GM21619 (cell line): Measurements from ENCODE around the gene PPIL6.

Experiments used
- ATAC-seq: cut with Tn5 transposase; IDR thresholded peaks from one replicate; pipeline ENCODE4 v1.9.1; 2021; ENCODE audit not compliant: unreplicated experiment

PPIL6 gene

DNA sequence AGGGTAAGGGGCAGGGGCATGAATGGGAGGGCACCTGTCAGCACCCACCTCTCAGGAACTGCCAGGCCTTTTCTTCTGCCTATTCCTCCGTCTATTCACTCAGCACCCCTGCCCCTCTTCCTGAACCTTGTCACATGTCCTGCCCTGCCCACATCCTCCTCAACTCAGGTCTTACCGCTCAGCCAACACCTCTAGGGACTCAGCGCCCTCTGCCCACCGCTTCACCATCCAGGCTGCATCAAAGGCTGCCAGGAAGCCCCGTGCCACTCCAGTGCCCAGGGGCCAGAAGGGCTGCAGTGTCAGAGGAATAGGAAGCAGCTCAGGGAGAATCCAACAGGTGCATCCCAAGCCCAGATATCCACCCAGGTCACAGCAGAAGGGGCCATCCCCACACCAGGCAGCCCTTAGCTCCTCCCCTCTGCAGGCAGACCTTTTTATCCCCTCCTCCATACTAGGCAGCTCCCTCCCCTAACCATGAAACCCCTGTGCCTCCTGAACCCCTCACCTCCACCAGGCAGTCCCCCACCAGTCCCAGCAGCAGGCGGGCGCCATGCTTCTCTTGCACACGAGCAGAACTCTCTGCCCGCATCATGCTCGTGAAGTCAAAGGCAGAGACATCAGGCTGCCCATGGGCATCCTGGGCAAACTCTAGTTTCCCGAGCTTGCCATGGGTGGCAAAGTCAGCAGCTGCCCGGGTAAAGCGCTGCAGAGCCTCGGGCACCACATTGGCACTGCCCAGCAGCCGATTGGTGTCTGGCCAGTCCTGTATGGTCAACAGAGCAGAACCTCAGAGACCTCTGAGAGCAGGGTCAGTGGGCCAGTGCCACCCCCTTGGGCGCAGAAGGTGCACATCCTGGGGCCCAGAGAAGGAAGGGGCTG, 9.6 kb upstream of the PPIL6 start:
- ATAC-seq = no peak

DNA sequence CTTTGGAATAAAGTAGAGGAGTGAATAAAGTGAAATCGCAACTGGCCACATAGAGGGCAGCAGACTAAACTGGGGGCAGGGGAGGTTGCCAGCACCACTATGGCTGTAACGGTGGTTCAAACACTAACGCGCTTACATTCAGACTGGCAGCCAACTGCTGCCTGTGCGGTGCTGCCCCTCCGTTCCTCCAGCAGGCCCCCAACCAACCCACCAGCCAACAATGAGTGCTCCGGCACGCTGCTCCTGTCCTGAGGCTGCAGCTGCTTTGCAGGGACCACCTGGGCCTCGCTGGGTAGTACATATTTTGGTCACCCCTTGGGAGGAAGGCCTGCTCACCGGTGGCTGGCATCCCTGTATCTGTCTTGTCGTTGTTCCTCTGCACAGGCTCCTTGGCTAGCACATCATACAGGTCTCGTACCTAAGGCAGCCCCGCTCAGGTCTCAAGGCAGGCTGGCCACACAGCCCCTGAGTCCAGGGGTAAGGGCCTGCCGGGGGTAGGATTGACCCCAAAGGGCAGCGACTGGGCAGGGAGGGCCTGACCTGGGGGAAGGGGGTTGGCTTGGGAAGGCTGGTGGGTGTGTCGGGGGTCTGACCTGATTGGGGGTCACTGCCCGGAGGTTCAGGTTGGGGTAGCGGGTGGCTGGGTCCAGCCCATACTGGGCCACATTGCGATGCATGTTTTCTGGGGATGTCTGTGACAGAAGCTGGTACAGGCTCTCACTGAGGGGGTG, 8.8 kb upstream of the PPIL6 start:
- no peak for ATAC-seq

- ATAC-seq = no peak
These were observed 8.2 kb upstream of the PPIL6 start for GRCh38 chr6:109448615-109449014.

DNA sequence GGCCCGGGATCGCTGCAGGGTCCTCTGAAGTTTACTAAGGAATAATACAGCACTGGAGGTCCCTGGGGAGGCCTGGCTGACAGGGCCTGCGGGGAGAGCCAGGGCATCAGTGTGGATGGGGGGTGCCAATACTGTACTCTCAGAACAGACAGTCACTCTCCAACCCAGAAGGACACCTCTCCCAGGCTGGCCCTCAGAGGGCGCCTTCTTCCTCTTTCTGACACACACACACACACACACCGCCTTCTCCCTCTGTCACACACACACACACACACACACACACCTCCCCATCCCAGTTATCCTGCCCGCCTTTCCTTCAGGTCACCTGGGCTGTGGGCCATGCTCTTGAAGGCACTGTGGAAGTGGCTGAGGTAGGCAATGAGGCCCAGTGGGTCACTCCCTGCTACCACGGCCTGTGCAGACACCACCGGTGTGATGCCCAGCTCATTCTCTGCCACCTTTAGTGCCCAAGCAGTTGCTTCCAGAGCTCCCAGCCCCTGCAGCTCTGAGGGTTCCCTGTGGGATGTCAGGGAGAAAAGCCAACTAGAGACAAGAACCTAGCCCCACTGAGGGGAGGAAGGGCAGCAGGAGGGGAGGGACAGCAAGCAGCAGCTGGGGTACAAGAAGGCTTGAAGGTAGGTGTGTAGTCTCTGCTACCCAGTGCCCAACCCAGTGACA, 7.6 kb upstream of the PPIL6 start:
- no peak for ATAC-seq

GRCh38 chr6:109447087-109447486, 6.7 kb upstream of the PPIL6 start:
- no peak for ATAC-seq

DNA sequence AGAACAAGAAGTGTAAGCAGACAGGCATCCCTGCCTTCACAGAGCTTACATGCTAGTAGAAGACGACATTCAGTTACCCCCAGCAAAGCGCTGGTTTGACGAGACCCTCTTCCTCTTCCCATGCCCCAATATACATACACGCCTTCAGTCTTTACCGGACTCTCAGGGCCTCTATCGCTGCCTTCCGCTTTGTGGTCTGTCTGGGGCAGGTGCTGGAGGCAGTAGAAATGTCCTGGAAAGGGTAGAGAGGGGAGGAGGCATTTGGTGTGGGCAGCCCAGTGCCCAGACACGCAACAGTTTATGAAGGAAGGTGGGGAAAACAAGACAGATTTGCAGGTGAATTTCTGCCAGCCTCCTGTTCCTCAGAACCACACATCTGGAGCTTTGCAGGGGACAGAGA, 6.1 kb upstream of the PPIL6 start:
- ATAC-seq = no peak

- ATAC-seq = no peak
These were observed 5.6 kb upstream of the PPIL6 start for GRCh38 chr6:109446072-109446471.

DNA sequence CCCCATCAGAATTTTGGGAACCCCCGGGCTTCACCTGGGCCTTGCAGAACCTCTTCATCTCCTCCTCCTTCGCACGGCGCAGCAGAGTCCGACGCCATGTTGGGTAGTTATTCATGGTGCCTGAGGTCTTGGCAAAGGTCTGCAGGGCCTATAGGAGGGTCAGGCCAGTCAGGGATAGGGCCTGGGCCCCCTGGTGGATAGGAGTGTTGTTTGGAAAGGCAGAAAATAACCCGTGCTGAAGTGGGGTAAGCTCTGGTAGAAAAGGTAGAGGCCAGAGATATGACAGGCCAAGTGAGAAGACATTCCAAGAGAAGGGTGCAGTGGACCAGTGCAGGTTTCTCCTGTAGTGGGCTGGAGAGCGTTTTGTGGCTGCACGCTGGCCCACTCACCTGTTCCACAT, 5.0 kb upstream of the PPIL6 start:
- ATAC-seq = no peak

- ATAC-seq = no peak
These were observed 3.1 kb upstream of the PPIL6 start for GRCh38 chr6:109443425-109443950.

DNA sequence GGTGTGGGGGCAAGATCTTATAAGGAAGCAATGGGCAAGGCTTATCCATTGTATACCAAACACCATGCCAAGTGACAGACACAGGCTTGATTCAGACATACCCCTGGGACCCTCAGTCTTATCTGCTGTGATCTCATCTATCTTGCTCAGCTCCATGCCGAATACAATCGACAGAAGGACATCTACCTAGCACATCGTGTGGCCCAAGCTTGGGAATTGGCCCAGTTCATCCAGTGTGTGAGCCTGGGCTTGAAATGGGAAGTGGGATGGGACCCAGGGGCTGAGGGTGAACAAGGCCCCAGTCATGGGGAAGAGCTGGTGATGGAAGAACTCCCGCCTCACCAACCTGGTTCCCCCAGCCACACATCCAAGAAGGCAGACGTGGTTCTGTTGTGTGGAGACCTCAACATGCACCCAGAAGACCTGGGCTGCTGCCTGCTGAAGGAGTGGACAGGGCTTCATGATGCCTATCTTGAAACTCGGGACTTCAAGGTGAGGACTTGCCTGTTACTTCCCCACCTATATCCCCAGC, 2.0 kb upstream of the PPIL6 start:
- ATAC-seq = no peak

DNA sequence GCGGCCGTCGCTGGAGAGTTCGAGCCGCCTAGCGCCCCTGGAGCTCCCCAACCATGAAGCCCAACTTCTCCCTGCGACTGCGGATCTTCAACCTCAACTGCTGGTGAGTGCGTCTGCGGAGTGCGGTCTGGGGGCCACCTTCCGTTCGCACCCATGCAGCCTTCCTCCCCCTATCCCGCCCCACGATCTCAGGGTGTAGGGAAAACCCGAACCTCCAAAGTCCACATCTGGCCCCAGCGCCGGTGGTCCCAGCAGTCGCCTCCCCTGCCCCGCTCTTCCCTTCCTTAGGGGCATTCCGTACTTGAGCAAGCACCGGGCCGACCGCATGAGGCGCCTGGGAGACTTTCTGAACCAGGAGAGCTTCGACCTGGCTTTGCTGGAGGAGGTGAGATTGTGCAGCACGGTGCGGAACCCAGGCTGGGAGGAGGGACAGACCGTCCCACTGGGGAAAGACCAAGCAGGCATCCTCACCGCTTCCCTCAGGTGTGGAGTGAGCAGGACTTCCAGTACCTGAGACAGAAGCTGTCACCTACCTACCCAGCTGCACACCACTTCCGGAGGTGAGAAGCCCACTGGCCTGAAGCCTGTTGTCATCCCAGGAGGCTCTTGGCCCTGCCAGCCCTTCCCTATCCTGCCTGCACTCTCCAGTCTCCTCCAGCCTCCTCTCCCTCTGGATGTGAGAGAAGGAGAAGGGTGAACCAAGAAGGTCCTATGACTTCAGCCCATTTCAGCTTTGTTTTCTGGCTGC, 815 bp upstream of the PPIL6 start:
- ATAC-seq = peak; percentile 17

GRCh38 chr6:109436041-109436440, 4.4 kb downstream of the PPIL6 start:
- no peak for ATAC-seq

- no peak for ATAC-seq
These were observed 6.0 kb downstream of the PPIL6 start for GRCh38 chr6:109434456-109434855.

- ATAC-seq = no peak
These were observed 10.9 kb downstream of the PPIL6 start for GRCh38 chr6:109429496-109429895.

DNA sequence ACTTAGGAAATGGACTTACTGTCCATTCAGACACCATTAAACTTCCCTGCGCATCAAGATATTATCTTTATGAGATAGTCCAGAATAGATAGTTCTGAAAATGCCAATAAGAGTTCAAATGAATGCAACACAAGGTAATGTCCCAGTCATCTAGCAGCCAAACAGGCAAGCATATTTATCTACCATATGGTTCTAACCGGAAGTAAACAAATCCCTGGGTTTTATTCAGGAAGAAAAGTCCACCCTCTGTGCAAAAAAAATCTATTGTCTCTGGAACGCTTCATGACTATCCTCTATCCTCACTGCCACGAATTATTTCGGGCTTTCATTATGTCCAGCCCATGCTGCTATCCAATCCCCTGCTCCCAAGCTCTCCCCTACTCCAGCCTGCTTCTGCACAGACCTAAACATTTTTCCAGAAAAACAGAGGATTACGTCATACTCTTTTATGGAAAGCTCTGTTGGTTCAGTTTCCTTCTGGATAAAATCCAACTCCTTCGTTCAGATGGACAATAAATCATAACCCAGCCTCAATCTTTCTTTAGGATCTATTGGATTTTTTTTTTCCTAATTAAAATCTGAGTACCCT, 11.4 kb downstream of the PPIL6 start:
- no peak for ATAC-seq

- no peak for ATAC-seq
These were observed 15.5 kb downstream of the PPIL6 start for GRCh38 chr6:109424946-109425345.

DNA sequence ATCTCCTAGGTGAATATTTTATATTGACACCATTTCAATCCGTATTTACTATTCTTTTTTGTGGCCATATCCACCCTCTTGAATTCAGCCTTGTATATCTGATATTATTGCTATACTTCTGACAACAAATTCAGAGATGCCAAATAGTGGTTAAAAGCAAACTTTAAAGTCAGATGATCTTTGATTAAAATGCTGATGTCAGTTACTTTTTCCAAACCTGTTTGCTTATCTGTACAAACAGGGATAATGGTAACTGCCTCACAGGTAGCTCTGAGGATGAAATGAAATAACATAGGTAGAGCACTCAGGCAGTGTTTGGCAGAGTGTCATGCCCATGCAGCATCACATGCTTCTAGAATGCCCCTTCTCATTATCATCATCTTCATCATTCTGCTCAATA, 19.2 kb downstream of the PPIL6 start:
- ATAC-seq = no peak

DNA sequence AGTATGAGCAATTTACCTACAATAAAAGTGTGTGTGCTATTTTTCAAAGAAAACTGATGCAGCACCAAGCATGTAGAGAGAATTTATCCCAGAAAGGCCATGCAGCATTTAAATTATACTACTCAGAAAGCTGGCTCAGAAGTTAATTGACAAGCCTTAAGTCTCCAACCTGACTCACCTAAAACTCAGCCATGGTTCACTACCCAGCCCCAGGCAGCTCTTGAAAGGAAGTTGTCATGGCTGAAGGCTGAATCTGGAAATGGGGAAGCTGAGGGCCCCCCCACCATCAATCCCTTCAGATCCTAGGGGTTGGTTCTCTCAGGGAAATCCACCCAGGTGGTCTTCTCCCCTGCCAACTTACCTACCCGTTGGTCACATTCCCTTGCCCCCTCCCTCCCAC, 19.7 kb downstream of the PPIL6 start:
- no peak for ATAC-seq

- ATAC-seq = no peak
These were observed 22.8 kb downstream of the PPIL6 start for GRCh38 chr6:109417646-109418045.

DNA sequence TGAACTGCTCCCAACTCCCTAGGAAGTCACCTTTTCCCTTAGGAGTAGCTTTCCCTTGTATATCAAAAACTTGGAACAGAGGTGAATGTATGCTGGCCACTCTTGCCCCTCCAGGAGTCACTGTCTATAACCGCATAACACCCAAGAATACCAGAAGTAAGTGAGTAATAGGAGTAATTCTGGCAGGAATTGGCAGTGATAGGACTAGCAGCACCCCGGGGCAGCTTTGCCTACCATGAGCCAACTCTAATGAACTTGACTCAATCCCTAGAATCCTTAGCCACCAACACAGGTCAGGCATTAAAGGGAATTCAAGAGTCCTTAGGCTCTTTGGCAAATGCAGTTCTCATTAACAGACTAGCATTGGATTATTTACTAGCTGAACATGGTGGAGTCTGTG, 29.4 kb downstream of the PPIL6 start:
- ATAC-seq = no peak
